ENCODE measurements around the gene EPN3. TPM values are rescaled to one million over a fixed set of nuclear protein-coding genes. Genes with fewer than 3 reads are reported as not detected.

Gene EPN3
- total and polyA plus RNA-seq, 2 experiments from 2014 or later: 2.3 to 7.7 TPM

GRCh38 chr17:50569592-50569991 lies 37.1 kb downstream of the EPN3 start:
- Histone ChIP-seq H3K79me2 (replicated peaks; ENCODE audit: insufficient read depth) (no peaks in the 10 kb centered on the region), H3K9me2 (ENCODE audit: insufficient read depth) (no peaks in the 10 kb centered on the region), H3K27ac (ENCODE audit: low read depth) (no peak overlapping the region), H3K4me2 (no peak overlapping the region), H3K4me3 (no peak overlapping the region), H3F3A (replicated peaks; ENCODE audit: low read depth) (no peaks in the 10 kb centered on the region), H4K20me1 (replicated peaks; ENCODE audit: insufficient read depth) (no peaks in the 10 kb centered on the region; the same call in 1 of the 2 replicates), H3K4me1 (ENCODE audit: insufficient read depth) (peaks cover 8% of the 10 kb centered on the region), H2AFZ (no peak overlapping the region), H3K27me3 (ENCODE audit: insufficient read depth) (peaks cover 30% of the 10 kb centered on the region), H3K36me3 (ENCODE audit: insufficient read depth) (no peaks in the 10 kb centered on the region)
- no peak overlapping the region for H3K4me3 Mint-ChIP-seq
- H3K9me3 Mint-ChIP-seq: no peaks in the 10 kb centered on the region
- ATAC-seq: no peak
- no peak for DNase-seq (ENCODE audit: low spot score)
- no peaks in the 10 kb centered on the region; the same call in 2 of the 3 replicates for H3K36me3 Mint-ChIP-seq (ENCODE audit: low read depth)
- peaks cover 47% of the 10 kb centered on the region for H3K4me1 Mint-ChIP-seq
- H3K27ac Mint-ChIP-seq: no peak overlapping the region
- peaks cover 36% of the 10 kb centered on the region for H3K27me3 Mint-ChIP-seq (ENCODE audit: insufficient read depth, low read depth, poor library complexity)
- TF ChIP-seq CREB1 (CRISPR knock-in tag; IDR thresholded peaks at IDR 0.05; ENCODE audit: low read depth): no peak
- no peak for TF ChIP-seq NANOG (IDR thresholded peaks at IDR 0.05; ENCODE audit: borderline replicate concordance)
- TF ChIP-seq JUNB (IDR thresholded peaks at IDR 0.05; ENCODE audit: unreplicated experiment): no peak
- no peak for TF ChIP-seq REST (IDR thresholded peaks at IDR 0.05; ENCODE audit: unreplicated experiment)
- TF ChIP-seq CTCF (conservative IDR thresholded peaks at IDR 0.05; ENCODE audit: low read depth in 2 of 2): no peak
- no peak for TF ChIP-seq EZH2phosphoT487 (IDR thresholded peaks at IDR 0.05; ENCODE audit: unreplicated experiment)
- no peak for TF ChIP-seq ZNF462 (CRISPR knock-in tag; IDR thresholded peaks at IDR 0.05)
- no peak for TF ChIP-seq ETS1 (IDR thresholded peaks at IDR 0.05)
- TF ChIP-seq EZH2 (IDR thresholded peaks at IDR 0.05; ENCODE audit: low read depth, unreplicated experiment): no peak
- no peak for TF ChIP-seq STAT1 (IDR thresholded peaks at IDR 0.05; ENCODE audit: unreplicated experiment)
